ENCODE measurements around the gene UTF1.

Gene UTF1

GRCh38 chr10:133200621-133201031 is 29.4 kb upstream of the UTF1 start:
- 97% methylated on average over 11 of the region's 15 CpGs for WGBS (ENCODE audit: insufficient coverage)

GRCh38 chr10:133201151-133201947 is 28.7 kb upstream of the UTF1 start:
- no peaks in the 10 kb centered on the region for H3K27me3 ChIP-seq (replicated peaks in 2 of 5; ENCODE audit: control insufficient read depth in 4 of 5, insufficient read depth in 5 of 5, low read length in 4 of 5)
- no peak for DNase-seq
- no peak overlapping the region for H3K4me3 ChIP-seq (ENCODE audit: control insufficient read depth in 1 of 7, extremely low read depth in 1 of 7, insufficient read depth in 4 of 7, low read depth in 2 of 7, low read length in 6 of 7)
- H3K9me3 ChIP-seq (ENCODE audit: control extremely low read depth in 1 of 5, control insufficient read depth in 4 of 5, insufficient read depth in 2 of 5, low read depth in 1 of 5, low read length in 4 of 5), result no peaks in the 10 kb centered on the region
- WGBS (ENCODE audit: insufficient coverage), result 94% methylated on average over 47 of the region's 57 CpGs
- H3K4me1 ChIP-seq (ENCODE audit: control extremely low read depth in 1 of 4, control insufficient read depth in 4 of 4, insufficient read depth in 4 of 4, low read length in 3 of 4), result no peaks in the 10 kb centered on the region
- ChIA-PET CTCF (no interaction called here), POLR2A (no interaction called here)
- H3K27ac ChIP-seq (ENCODE audit: insufficient read depth in 1 of 2, low read depth in 1 of 2, low read length in 2 of 2, poor library complexity in 1 of 2, severe bottlenecking in 2 of 2), result no peak overlapping the region
- no peaks in the 10 kb centered on the region for H3K36me3 ChIP-seq (ENCODE audit: control insufficient read depth in 4 of 4, insufficient read depth in 4 of 4, low read length in 3 of 4)

More at GRCh38 chr10:133200621-133201031, 29.4 kb upstream of the UTF1 start:
- H3K36me3 ChIP-seq (ENCODE audit: control insufficient read depth in 4 of 4, insufficient read depth in 4 of 4, low read length in 3 of 4), result no peaks in the 10 kb centered on the region
- H3K4me3 ChIP-seq (ENCODE audit: control insufficient read depth in 1 of 7, extremely low read depth in 1 of 7, insufficient read depth in 4 of 7, low read depth in 2 of 7, low read length in 6 of 7), result no peak overlapping the region
- no peaks in the 10 kb centered on the region for H3K9me3 ChIP-seq (ENCODE audit: control extremely low read depth in 1 of 5, control insufficient read depth in 4 of 5, insufficient read depth in 2 of 5, low read depth in 1 of 5, low read length in 4 of 5)
- no peaks in the 10 kb centered on the region for H3K27me3 ChIP-seq (replicated peaks in 2 of 5; ENCODE audit: control insufficient read depth in 4 of 5, insufficient read depth in 5 of 5, low read length in 4 of 5)
- DNase-seq, result no peak
- no peak overlapping the region for H3K27ac ChIP-seq (ENCODE audit: insufficient read depth in 1 of 2, low read depth in 1 of 2, low read length in 2 of 2, poor library complexity in 1 of 2, severe bottlenecking in 2 of 2)
- no peaks in the 10 kb centered on the region for H3K4me1 ChIP-seq (ENCODE audit: control extremely low read depth in 1 of 4, control insufficient read depth in 4 of 4, insufficient read depth in 4 of 4, low read length in 3 of 4)
- POLR2A ChIA-PET, result no interaction called here
- CTCF ChIA-PET, result no interaction called here

- 96% methylated on average over 29 of the region's 29 CpGs for WGBS (ENCODE audit: insufficient coverage)
Observed at GRCh38 chr10:133201948-133202725, 27.9 kb upstream of the UTF1 start.

GRCh38 chr10:133202778-133203651 is 27.0 kb upstream of the UTF1 start:
- no peaks in the 10 kb centered on the region for H3K9me3 ChIP-seq (ENCODE audit: control extremely low read depth in 1 of 5, control insufficient read depth in 4 of 5, insufficient read depth in 2 of 5, low read depth in 1 of 5, low read length in 4 of 5)
- POLR2A ChIA-PET, result no interaction called here
- no peaks in the 10 kb centered on the region for H3K27me3 ChIP-seq (replicated peaks in 2 of 5; ENCODE audit: control insufficient read depth in 4 of 5, insufficient read depth in 5 of 5, low read length in 4 of 5)
- no peak for DNase-seq
- no peaks in the 10 kb centered on the region for H3K36me3 ChIP-seq (ENCODE audit: control insufficient read depth in 4 of 4, insufficient read depth in 4 of 4, low read length in 3 of 4)
- WGBS (ENCODE audit: insufficient coverage), result 91% methylated on average over 39 of the region's 62 CpGs
- no peak overlapping the region for H3K27ac ChIP-seq (ENCODE audit: insufficient read depth in 1 of 2, low read depth in 1 of 2, low read length in 2 of 2, poor library complexity in 1 of 2, severe bottlenecking in 2 of 2)
- H3K4me3 ChIP-seq (ENCODE audit: control insufficient read depth in 1 of 7, extremely low read depth in 1 of 7, insufficient read depth in 4 of 7, low read depth in 2 of 7, low read length in 6 of 7), result no peak overlapping the region
- H3K4me1 ChIP-seq (ENCODE audit: control extremely low read depth in 1 of 4, control insufficient read depth in 4 of 4, insufficient read depth in 4 of 4, low read length in 3 of 4), result no peaks in the 10 kb centered on the region
- CTCF ChIA-PET, result no interaction called here

More at GRCh38 chr10:133201948-133202725, 27.9 kb upstream of the UTF1 start:
- Histone ChIP-seq H3K27me3 (replicated peaks in 2 of 5; ENCODE audit: control insufficient read depth in 4 of 5, insufficient read depth in 5 of 5, low read length in 4 of 5) (no peaks in the 10 kb centered on the region), H3K36me3 (ENCODE audit: control insufficient read depth in 4 of 4, insufficient read depth in 4 of 4, low read length in 3 of 4) (no peaks in the 10 kb centered on the region), H3K4me3 (ENCODE audit: control insufficient read depth in 1 of 7, extremely low read depth in 1 of 7, insufficient read depth in 4 of 7, low read depth in 2 of 7, low read length in 6 of 7) (no peak overlapping the region), H3K9me3 (ENCODE audit: control extremely low read depth in 1 of 5, control insufficient read depth in 4 of 5, insufficient read depth in 2 of 5, low read depth in 1 of 5, low read length in 4 of 5) (no peaks in the 10 kb centered on the region), H3K27ac (ENCODE audit: insufficient read depth in 1 of 2, low read depth in 1 of 2, low read length in 2 of 2, poor library complexity in 1 of 2, severe bottlenecking in 2 of 2) (no peak overlapping the region), H3K4me1 (ENCODE audit: control extremely low read depth in 1 of 4, control insufficient read depth in 4 of 4, insufficient read depth in 4 of 4, low read length in 3 of 4) (no peaks in the 10 kb centered on the region)
- no peak for DNase-seq
- ChIA-PET CTCF (no interaction called here), POLR2A (no interaction called here)

- WGBS (ENCODE audit: insufficient coverage), result 95% methylated on average over 28 of the region's 31 CpGs
- CTCF ChIA-PET, result no interaction called here
- H3K4me1 ChIP-seq (ENCODE audit: control extremely low read depth in 1 of 4, control insufficient read depth in 4 of 4, insufficient read depth in 4 of 4, low read length in 3 of 4), result no peaks in the 10 kb centered on the region
- POLR2A ChIA-PET, result no interaction called here
- no peak overlapping the region for H3K4me3 ChIP-seq (ENCODE audit: control insufficient read depth in 1 of 7, extremely low read depth in 1 of 7, insufficient read depth in 4 of 7, low read depth in 2 of 7, low read length in 6 of 7)
- H3K27me3 ChIP-seq (replicated peaks in 2 of 5; ENCODE audit: control insufficient read depth in 4 of 5, insufficient read depth in 5 of 5, low read length in 4 of 5), result no peaks in the 10 kb centered on the region
- H3K36me3 ChIP-seq (ENCODE audit: control insufficient read depth in 4 of 4, insufficient read depth in 4 of 4, low read length in 3 of 4), result no peaks in the 10 kb centered on the region
- no peaks in the 10 kb centered on the region for H3K9me3 ChIP-seq (ENCODE audit: control extremely low read depth in 1 of 5, control insufficient read depth in 4 of 5, insufficient read depth in 2 of 5, low read depth in 1 of 5, low read length in 4 of 5)
- H3K27ac ChIP-seq (ENCODE audit: insufficient read depth in 1 of 2, low read depth in 1 of 2, low read length in 2 of 2, poor library complexity in 1 of 2, severe bottlenecking in 2 of 2), result no peak overlapping the region
- DNase-seq, result no peak
Observed at GRCh38 chr10:133203652-133204195, 26.3 kb upstream of the UTF1 start.

GRCh38 chr10:133204226-133205015 is 25.6 kb upstream of the UTF1 start:
- Histone ChIP-seq H3K36me3 (ENCODE audit: control insufficient read depth in 4 of 4, insufficient read depth in 4 of 4, low read length in 3 of 4) (no peaks in the 10 kb centered on the region), H3K27me3 (replicated peaks in 2 of 5; ENCODE audit: control insufficient read depth in 4 of 5, insufficient read depth in 5 of 5, low read length in 4 of 5) (no peaks in the 10 kb centered on the region), H3K4me3 (ENCODE audit: control insufficient read depth in 1 of 7, extremely low read depth in 1 of 7, insufficient read depth in 4 of 7, low read depth in 2 of 7, low read length in 6 of 7) (no peak overlapping the region), H3K27ac (ENCODE audit: insufficient read depth in 1 of 2, low read depth in 1 of 2, low read length in 2 of 2, poor library complexity in 1 of 2, severe bottlenecking in 2 of 2) (no peak overlapping the region), H3K9me3 (ENCODE audit: control extremely low read depth in 1 of 5, control insufficient read depth in 4 of 5, insufficient read depth in 2 of 5, low read depth in 1 of 5, low read length in 4 of 5) (no peaks in the 10 kb centered on the region), H3K4me1 (ENCODE audit: control extremely low read depth in 1 of 4, control insufficient read depth in 4 of 4, insufficient read depth in 4 of 4, low read length in 3 of 4) (no peaks in the 10 kb centered on the region)
- CTCF ChIA-PET, result no interaction called here
- 96% methylated on average over 27 of the region's 38 CpGs for WGBS (ENCODE audit: insufficient coverage)
- POLR2A ChIA-PET, result no interaction called here
- no peak for DNase-seq
